Neural crest cell (in vitro differentiated cells): ENCODE measurements around the gene FAM240B. TPM values are rescaled to one million over a fixed set of nuclear protein-coding genes. Genes with fewer than 3 reads are reported as not detected.

Experiments
- DNase-seq: peaks from one replicate; pipeline ENCODE4 v3.0.0; 2021; ENCODE audit warnings: low read depth, mixed read lengths, low spot score
- H3K27ac Mint-ChIP-seq: one replicate; pipeline ENCODE4 v1.8.0; 2021; ENCODE audit warnings: mild to moderate bottlenecking, mixed read lengths; ENCODE audit not compliant: unreplicated experiment
- H3K27me3 Mint-ChIP-seq: 2 replicates; pipeline ENCODE4 v1.8.0; 2021; ENCODE audit warnings: low read depth, mild to moderate bottlenecking, mixed read lengths
- H3K36me3 Mint-ChIP-seq: 2 replicates; pipeline ENCODE4 v1.8.0; 2021; ENCODE audit warnings: low read depth, mild to moderate bottlenecking, mixed read lengths
- H3K4me1 Mint-ChIP-seq: 2 replicates; pipeline ENCODE4 v1.8.0; 2021; ENCODE audit warnings: mixed read lengths
- H3K4me3 Mint-ChIP-seq: one replicate; pipeline ENCODE4 v1.8.0; 2021; ENCODE audit warnings: mild to moderate bottlenecking, mixed read lengths
- H3K9me3 Mint-ChIP-seq: 2 replicates; pipeline ENCODE4 v1.8.0; 2021; ENCODE audit warnings: mixed read lengths
- CTCF ChIP-seq: fragments of 200-600 bp; sonication (generic); conservative IDR thresholded peaks from 2 replicates; pipeline ENCODE4 v1.5.0; 2021; ENCODE audit warnings: antibody characterized with exemption, mild to moderate bottlenecking
- total RNA-seq: library from RNA; stranded (reverse); gene quantifications from 2 replicates; pipeline ENCODE4 v1.2.1, GENCODE V29; 2021

FAM240B gene
- total RNA-seq, 1 donor from 2014 or later, result not detected

- Mint-ChIP-seq H3K27ac (no peak overlapping the region), H3K4me3 (no peak overlapping the region), H3K36me3 (no peaks in the 10 kb centered on the region), H3K27me3 (no peaks in the 10 kb centered on the region), H3K9me3 (no peaks in the 10 kb centered on the region), H3K4me1 (peaks cover 11% of the 10 kb centered on the region)
- no peak for TF ChIP-seq CTCF
- DNase-seq, result no peak
Measured at GRCh38 chr9:38756702-38757101, 36.8 kb upstream of the FAM240B start.

GRCh38 chr9:38747941-38748340 lies 28.0 kb upstream of the FAM240B start:
- Mint-ChIP-seq H3K27me3 (no peaks in the 10 kb centered on the region), H3K9me3 (no peaks in the 10 kb centered on the region), H3K36me3 (no peaks in the 10 kb centered on the region), H3K4me1 (no peaks in the 10 kb centered on the region), H3K27ac (no peak overlapping the region), H3K4me3 (no peak overlapping the region)
- no peak for TF ChIP-seq CTCF
- no peak for DNase-seq

GRCh38 chr9:38747067-38747466 lies 27.1 kb upstream of the FAM240B start:
- Mint-ChIP-seq H3K4me1 (no peaks in the 10 kb centered on the region), H3K27ac (no peak overlapping the region), H3K36me3 (no peaks in the 10 kb centered on the region), H3K27me3 (no peaks in the 10 kb centered on the region), H3K4me3 (no peak overlapping the region), H3K9me3 (no peaks in the 10 kb centered on the region)
- no peak for TF ChIP-seq CTCF
- DNase-seq, result no peak

GRCh38 chr9:38746303-38746702 lies 26.4 kb upstream of the FAM240B start:
- Mint-ChIP-seq H3K4me1 (no peaks in the 10 kb centered on the region), H3K36me3 (no peaks in the 10 kb centered on the region)

GRCh38 chr9:38744484-38744883 lies 24.6 kb upstream of the FAM240B start:
- Mint-ChIP-seq H3K36me3 (no peaks in the 10 kb centered on the region), H3K27me3 (no peaks in the 10 kb centered on the region), H3K27ac (no peak overlapping the region), H3K4me3 (no peak overlapping the region), H3K9me3 (no peaks in the 10 kb centered on the region), H3K4me1 (no peaks in the 10 kb centered on the region)
- TF ChIP-seq CTCF, result no peak
- no peak for DNase-seq

More at GRCh38 chr9:38746303-38746702, 26.4 kb upstream of the FAM240B start:
- H3K27ac Mint-ChIP-seq, result no peak overlapping the region
- H3K9me3 Mint-ChIP-seq, result no peaks in the 10 kb centered on the region
- no peak for DNase-seq
- no peaks in the 10 kb centered on the region for H3K27me3 Mint-ChIP-seq
- TF ChIP-seq CTCF, result no peak
- no peak overlapping the region for H3K4me3 Mint-ChIP-seq

GRCh38 chr9:38737246-38737645 lies 17.3 kb upstream of the FAM240B start:
- H3K27ac Mint-ChIP-seq, result no peak overlapping the region
- TF ChIP-seq CTCF, result no peak
- H3K27me3 Mint-ChIP-seq, result no peaks in the 10 kb centered on the region
- no peak overlapping the region for H3K4me3 Mint-ChIP-seq
- no peaks in the 10 kb centered on the region for H3K4me1 Mint-ChIP-seq
- no peaks in the 10 kb centered on the region for H3K9me3 Mint-ChIP-seq
- no peak for DNase-seq
- H3K36me3 Mint-ChIP-seq, result no peaks in the 10 kb centered on the region
